Adrenal gland (tissue), 12 donors: ENCODE results near the gene CROT. TPM values are rescaled to one million over a fixed set of nuclear protein-coding genes. Genes with fewer than 3 reads are reported as not detected.

Experiments
- DNase-seq, 7 donors: peaks; one replicate each; pipeline ENCODE4 v3.0.0-alpha.2; 2019 to 2020
- H3K27ac ChIP-seq, 5 donors: fragments of 200-600 bp; sonication (generic) in 4 of 5; 1 replicate in 3 of 5; 2 replicates in 2 of 5; pipeline versions ENCODE4 v1.5.1 to v1.8.0; 2016 to 2020; ENCODE audit warnings: mild to moderate bottlenecking in 1 of 5
- H3K27me3 ChIP-seq: fragments of 200-600 bp; 2 replicates; pipeline ENCODE4 v1.8.0; 2021
- H3K36me3 ChIP-seq, 2 donors: fragments of 200-600 bp; replicated peaks in 1 of 2; 1 replicate in 1 of 2; 2 replicates in 1 of 2; pipeline versions ENCODE4 v1.5.1 to v1.8.0; 2018 to 2022
- H3K4me1 ChIP-seq, 2 donors: fragments of 200-600 bp; replicated peaks in 1 of 2; 1 replicate in 1 of 2; 2 replicates in 1 of 2; pipeline versions ENCODE4 v1.5.1 to v1.8.0; 2018 to 2021
- H3K4me3 ChIP-seq, 4 donors: fragments of 200-600 bp; sonication (generic) in 3 of 4; one replicate each; pipeline ENCODE4 v1.5.1; 2016 to 2018
- H3K9me3 ChIP-seq, 3 donors: fragments of 200-600 bp; sonication (generic) in 1 of 3; replicated peaks in 1 of 3; 1 replicate in 2 of 3; 2 replicates in 1 of 3; pipeline versions ENCODE4 v1.5.1 to v1.8.0; 2016 to 2021
- POLR2A ChIP-seq, 2 donors: fragments of 450-650 bp; IDR thresholded peaks; one replicate each; pipeline ENCODE4 v1.6.1; 2017; ENCODE audit warnings: antibody characterized with exemption in 2 of 2, mild to moderate bottlenecking in 2 of 2, moderate library complexity in 1 of 2
- WGBS, 4 donors: extraction: QIAGEN DNeasy Blood & Tissue Kit in 2 of 4; methylation state at CpG; one replicate each; pipeline versions ENCODE4 v1.1.5 to v1.1.7; 2013 to 2017; 5-methylcytosine and 5-hydroxymethylcytosine counted together
- intact Hi-C, 2 donors: fragments of 100-400 bp; cut with DNase I; formaldehyde crosslinking; loops; one replicate each; pipeline versions ENCODE4 v1.14.1 to v1.15.0; 2022 to 2023
- polyA plus RNA-seq, 3 donors: library from polyadenylated mRNA; stranded (reverse); fragments of 200-250 nt in 2 of 3; fragments of 350-450 nt in 1 of 3; fragmentation: Illumina TruSeq in 1 of 3; extraction: RNeasy Lipid Tissue Mini Kit (QIAGEN cat#74804) in 1 of 3; gene quantifications; one replicate each; pipeline ENCODE4 v1.2.3, GENCODE V29; 2013 to 2014
- total RNA-seq, 9 donors: library from RNA; depleted of rRNA in 4 of 9; stranded (reverse); fragments of >200 nt in 4 of 9; fragments of 120-200 nt in 1 of 9; fragmentation: NEBNext Ultra II Directional in 1 of 9; extraction: Animal tissue kit (Norgen Biotek cat#: 25700) in 1 of 9; gene quantifications; one replicate each; pipeline versions ENCODE4 v1.1.0 to v1.2.4, GENCODE V29; 2013 to 2023
- TF ChIP-seq, protein P1 (sequence below), 6 experiments: fragments of 450-650 bp in 4 of 6; fragments of 200-600 bp in 2 of 6; sonication (generic) in 1 of 6; IDR thresholded peaks; 1 replicate in 5 of 6; 2 replicates in 1 of 6; pipeline versions ENCODE4 v1.5.1 to v1.8.0; 2016 to 2021; ENCODE audit warnings: antibody characterized with exemption in 6 of 6, mild to moderate bottlenecking in 2 of 6, moderate library complexity in 1 of 6
- donor health status: healthy with polysubstance abuse.
- donor health status: Bipolar disorder and iron deficiency.
- donor health status: DM: yes; HTN: yes; CAD: no.
- donor health status: DM: no; HTN: no; CAD: no.
- donor health status: DM: no; HTN: no; CAD: no.
- donor health status: DM: yes; HTN: yes; CAD: no.

Gene CROT
- total and polyA plus RNA-seq, 12 donors: 7.7 to 24.1 (median 15.0) TPM

DNA sequence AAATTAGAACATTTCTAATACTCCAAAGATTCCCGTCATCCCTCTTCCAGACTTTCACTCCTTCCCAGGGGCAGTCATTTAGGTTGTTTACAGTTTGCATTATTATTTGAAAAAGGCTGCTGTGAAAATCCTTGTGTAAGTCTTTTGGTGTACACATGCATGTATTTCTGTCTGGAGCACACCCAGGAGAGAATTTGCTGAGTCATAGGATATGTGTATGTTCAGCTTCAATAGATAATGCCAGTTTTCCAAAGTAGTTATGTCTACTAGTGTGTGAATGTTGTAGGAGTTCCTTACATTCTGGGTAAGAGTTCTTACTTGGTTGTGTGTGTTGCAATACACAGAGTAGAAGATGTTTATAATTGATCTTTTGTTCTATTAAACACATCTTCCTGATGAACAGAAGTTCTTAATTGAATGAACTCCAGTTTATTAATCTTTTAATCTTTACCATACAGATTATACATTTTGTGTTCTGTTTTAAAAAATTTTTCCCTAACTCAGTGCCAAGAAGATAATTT lies 25.3 kb downstream of the CROT start:
- DNase-seq: no peak
- TF ChIP-seq, protein P1, sequence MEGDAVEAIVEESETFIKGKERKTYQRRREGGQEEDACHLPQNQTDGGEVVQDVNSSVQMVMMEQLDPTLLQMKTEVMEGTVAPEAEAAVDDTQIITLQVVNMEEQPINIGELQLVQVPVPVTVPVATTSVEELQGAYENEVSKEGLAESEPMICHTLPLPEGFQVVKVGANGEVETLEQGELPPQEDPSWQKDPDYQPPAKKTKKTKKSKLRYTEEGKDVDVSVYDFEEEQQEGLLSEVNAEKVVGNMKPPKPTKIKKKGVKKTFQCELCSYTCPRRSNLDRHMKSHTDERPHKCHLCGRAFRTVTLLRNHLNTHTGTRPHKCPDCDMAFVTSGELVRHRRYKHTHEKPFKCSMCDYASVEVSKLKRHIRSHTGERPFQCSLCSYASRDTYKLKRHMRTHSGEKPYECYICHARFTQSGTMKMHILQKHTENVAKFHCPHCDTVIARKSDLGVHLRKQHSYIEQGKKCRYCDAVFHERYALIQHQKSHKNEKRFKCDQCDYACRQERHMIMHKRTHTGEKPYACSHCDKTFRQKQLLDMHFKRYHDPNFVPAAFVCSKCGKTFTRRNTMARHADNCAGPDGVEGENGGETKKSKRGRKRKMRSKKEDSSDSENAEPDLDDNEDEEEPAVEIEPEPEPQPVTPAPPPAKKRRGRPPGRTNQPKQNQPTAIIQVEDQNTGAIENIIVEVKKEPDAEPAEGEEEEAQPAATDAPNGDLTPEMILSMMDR (IDR thresholded peaks at IDR 0.05): no peak
- TF ChIP-seq POLR2A (IDR thresholded peaks at IDR 0.05): no peak
- intact Hi-C loops: no loop called here
- Histone ChIP-seq H3K27me3 (no peaks in the 10 kb centered on the region), H3K4me1 (no peaks in the 10 kb centered on the region), H3K36me3 (no peaks in the 10 kb centered on the region), H3K27ac (no peak overlapping the region), H3K4me3 (no peak overlapping the region), H3K9me3 (peaks cover 0 to 5% (median 0%) of the 10 kb centered on the region in 3 donors)
- 97 to 100% (median 100%) methylated on average over 1 of the region's 1 CpG for WGBS, 4 donors

GRCh38 chr7:87375662-87376435 lies 30.4 kb downstream of the CROT start:
- peaks cover 0 to 5% (median 0%) of the 10 kb centered on the region in 3 donors for H3K9me3 ChIP-seq
- intact Hi-C loops: no loop called here
- 59 to 67% (median 63%) methylated on average over 5 of the region's 5 CpGs for WGBS, 4 donors

GRCh38 chr7:87380905-87381304 lies 35.4 kb downstream of the CROT start:
- Histone ChIP-seq H3K9me3 (no peaks in the 10 kb centered on the region), H3K4me1 (no peaks in the 10 kb centered on the region), H3K27ac (no peak overlapping the region), H3K4me3 (no peak overlapping the region), H3K27me3 (no peaks in the 10 kb centered on the region), H3K36me3 (no peaks in the 10 kb centered on the region)
- DNase-seq: no peak
- intact Hi-C loops: no loop called here
- 86 to 92% (median 91%) methylated on average over 5 of the region's 5 CpGs for WGBS, 4 donors
- no peak for TF ChIP-seq POLR2A (IDR thresholded peaks at IDR 0.05)
- TF ChIP-seq, protein P1 (IDR thresholded peaks at IDR 0.05): no peak

More at GRCh38 chr7:87375662-87376435, 30.4 kb downstream of the CROT start:
- Histone ChIP-seq H3K27me3 (no peaks in the 10 kb centered on the region), H3K4me3 (no peak overlapping the region), H3K27ac (no peak overlapping the region), H3K36me3 (no peaks in the 10 kb centered on the region), H3K4me1 (no peaks in the 10 kb centered on the region)
- DNase-seq: no peak
- TF ChIP-seq, protein P1 (IDR thresholded peaks at IDR 0.05): no peak
- no peak for TF ChIP-seq POLR2A (IDR thresholded peaks at IDR 0.05)

DNA sequence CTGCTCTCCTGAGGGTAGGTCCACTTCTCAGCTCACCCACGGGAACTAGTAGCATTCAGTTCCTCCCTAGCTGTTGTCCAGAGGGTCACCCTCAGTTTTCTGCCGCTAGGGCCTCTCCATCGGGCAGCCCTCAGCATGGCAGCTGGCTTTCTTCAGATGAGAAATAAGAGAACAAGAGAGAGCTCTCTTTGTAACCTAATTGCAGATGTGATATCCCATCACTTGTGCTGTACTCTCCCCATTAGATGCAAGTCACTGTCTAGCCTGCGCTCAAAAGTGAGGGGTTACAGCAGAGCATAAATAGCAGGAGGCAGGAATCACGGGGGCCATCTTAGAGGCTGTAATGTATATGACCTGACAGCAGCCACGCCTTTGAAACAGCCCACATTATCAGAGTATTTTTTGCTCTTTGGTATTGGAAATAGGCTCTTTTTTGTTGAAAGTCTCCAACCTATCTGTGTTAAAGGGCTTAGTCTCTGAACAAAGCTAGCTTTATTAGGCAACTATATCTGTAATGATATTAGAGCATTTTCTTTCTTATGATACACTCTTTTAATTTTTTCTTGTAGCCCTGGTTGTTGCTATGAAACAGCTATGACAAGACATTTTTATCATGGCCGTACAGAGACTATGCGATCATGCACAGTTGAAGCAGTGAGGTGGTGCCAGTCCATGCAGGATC lies 45.7 kb downstream of the CROT start:
- TF ChIP-seq POLR2A (IDR thresholded peaks at IDR 0.05): no peak
- TF ChIP-seq, protein P1 (IDR thresholded peaks at IDR 0.05): no peak
- Histone ChIP-seq H3K4me3 (no peak overlapping the region), H3K27ac (no peak overlapping the region), H3K36me3 (peaks cover 0 to 8% of the 10 kb centered on the region in 2 donors), H3K27me3 (no peaks in the 10 kb centered on the region), H3K9me3 (no peaks in the 10 kb centered on the region), H3K4me1 (no peaks in the 10 kb centered on the region)
- 91 to 93% (median 93%) methylated on average over 6 to 8 of the region's 8 CpGs for WGBS, 4 donors
- intact Hi-C loops: no loop called here
- no peak for DNase-seq
